HG03175 (cell line): ENCODE data around the gene CASKIN2.
A peak's percentile ranks its signal among the peaks of the same experiment; 100 is the strongest.

ENCODE experiments used
- ATAC-seq: cut with Tn5 transposase; IDR thresholded peaks from one replicate; pipeline ENCODE4 v1.9.1; 2021; ENCODE audit warnings: mild to moderate bottlenecking, moderate library complexity; ENCODE audit not compliant: unreplicated experiment

CASKIN2 gene

GRCh38 chr17:75515496-75516254, at the start of gene CASKIN2:
CASKIN2 (minus strand) TSS chr17:75515537; CDS start chr17:75513804, 1,733 bp downstream.
- peak; percentile 48 for ATAC-seq

- ATAC-seq: no peak
These were observed 49.7 kb upstream of the CASKIN2 start for GRCh38 chr17:75565066-75565465.

- ATAC-seq: no peak
These were observed 48.9 kb upstream of the CASKIN2 start for GRCh38 chr17:75564195-75564594.

- ATAC-seq: no peak
These were observed 47.9 kb upstream of the CASKIN2 start for GRCh38 chr17:75563063-75563758.

GRCh38 chr17:75561927-75562603, 46.7 kb upstream of the CASKIN2 start:
- no peak for ATAC-seq

GRCh38 chr17:75559958-75560533, 44.7 kb upstream of the CASKIN2 start:
- ATAC-seq: no peak

- ATAC-seq: no peak
These were observed 43.6 kb upstream of the CASKIN2 start for GRCh38 chr17:75558666-75559530.

GRCh38 chr17:75557852-75558665, 42.7 kb upstream of the CASKIN2 start:
- no peak for ATAC-seq

- no peak for ATAC-seq
These were observed 41.9 kb upstream of the CASKIN2 start for GRCh38 chr17:75557075-75557851.

- no peak for ATAC-seq
These were observed 40.4 kb upstream of the CASKIN2 start for GRCh38 chr17:75555679-75556153.

GRCh38 chr17:75553295-75554110, 38.2 kb upstream of the CASKIN2 start:
- ATAC-seq: no peak

- ATAC-seq: no peak
These were observed 37.3 kb upstream of the CASKIN2 start for GRCh38 chr17:75552425-75553294.

GRCh38 chr17:75551266-75551665, 35.9 kb upstream of the CASKIN2 start:
- ATAC-seq: no peak

- no peak for ATAC-seq
These were observed 34.8 kb upstream of the CASKIN2 start for GRCh38 chr17:75550139-75550465.

- ATAC-seq: no peak
These were observed 34.2 kb upstream of the CASKIN2 start for GRCh38 chr17:75549246-75550138.

- ATAC-seq: no peak
These were observed 33.5 kb upstream of the CASKIN2 start for GRCh38 chr17:75548813-75549212.
